CD4-positive, alpha-beta T cell treated with Interferon alpha-2 for 1 hour (primary cell): ENCODE measurements around the gene IQCN.
A peak's percentile ranks its signal among the peaks of the same experiment; 100 is the strongest.

Experiments used
- DNase-seq, 2 donors: peaks; one replicate each; pipeline ENCODE4 v3.0.0-alpha.2; 2020 to 2022

Gene IQCN

GRCh38 chr19:18274219-18274780, at the start of gene IQCN:
Gene IQCN, minus strand, starts transcription at chr19:18274452. Its CDS starts 4,974 bp downstream, at chr19:18269478.
- DNase-seq, result peak; percentile 64 to 67

- DNase-seq, result peak; percentile 99 to 100
These were observed 48.7 kb upstream of the IQCN start, which contains the start of gene LSM4 for GRCh38 chr19:18322759-18323460. Gene LSM4, minus strand, starts transcription at chr19:18323076. Its CDS starts 56 bp downstream, at chr19:18323020.

GRCh38 chr19:18322318-18322758, 48.1 kb upstream of the IQCN start:
- DNase-seq, result peak in 1 of 2 donors; percentile 38

- peak in 1 of 2 donors; percentile 44 for DNase-seq
These were observed 47.5 kb upstream of the IQCN start for GRCh38 chr19:18321734-18322102.

- no peak for DNase-seq
These were observed 46.8 kb upstream of the IQCN start for GRCh38 chr19:18320865-18321733.

GRCh38 chr19:18319591-18320135, 45.4 kb upstream of the IQCN start:
- no peak for DNase-seq

- peak; percentile 63 to 79 for DNase-seq
These were observed 43.9 kb upstream of the IQCN start for GRCh38 chr19:18317961-18318800.

- no peak for DNase-seq
These were observed 39.1 kb upstream of the IQCN start for GRCh38 chr19:18313398-18313797.

GRCh38 chr19:18312092-18312534, 37.9 kb upstream of the IQCN start:
- DNase-seq, result no peak

- no peak for DNase-seq
These were observed 37.3 kb upstream of the IQCN start for GRCh38 chr19:18311502-18312091.

GRCh38 chr19:18310966-18311365, 36.7 kb upstream of the IQCN start:
- DNase-seq, result no peak

- no peak for DNase-seq
These were observed 36.1 kb upstream of the IQCN start for GRCh38 chr19:18310118-18310909.

- no peak for DNase-seq
These were observed 35.3 kb upstream of the IQCN start for GRCh38 chr19:18309525-18310064.

GRCh38 chr19:18308948-18309325, 34.7 kb upstream of the IQCN start:
- DNase-seq, result no peak

GRCh38 chr19:18308051-18308947, 34.0 kb upstream of the IQCN start:
- no peak for DNase-seq

- peak in 1 of 2 donors; percentile 65 for DNase-seq
These were observed 33.0 kb upstream of the IQCN start for GRCh38 chr19:18307271-18307681.

GRCh38 chr19:18306888-18307260, 32.6 kb upstream of the IQCN start:
- DNase-seq, result no peak

- DNase-seq, result no peak
These were observed 32.1 kb upstream of the IQCN start for GRCh38 chr19:18306209-18306887.
